ENCODE data around the gene LIG1.

GRCh38 chr19:48069435-48069834 lies 100.7 kb downstream of the LIG1 start:
- no peak for TF ChIP-seq CTCF (IDR thresholded peaks at IDR 0.05 in 4 of 5, conservative IDR thresholded peaks at IDR 0.05 in 1 of 5)
- TF ChIP-seq POLR2A (IDR thresholded peaks at IDR 0.05): no peak
